ENCODE measurements around the gene IL16. TPM values are rescaled to one million over a fixed set of nuclear protein-coding genes. Genes with fewer than 3 reads are reported as not detected.

The IL16 gene
- total RNA-seq, 2 experiments from 2014 or later = 76.0 to 81.3 TPM

GRCh38 chr15:81209635-81210034, 13.0 kb downstream of the IL16 start:
- TF ChIP-seq CTCF (conservative IDR thresholded peaks at IDR 0.05; ENCODE audit: low read length) = no peak
- TF ChIP-seq EZH2phosphoT487 (IDR thresholded peaks at IDR 0.05; ENCODE audit: borderline replicate concordance, low read depth, low read length) = no peak
- no peaks in the 10 kb centered on the region for H3K4me1 ChIP-seq (ENCODE audit: insufficient read depth, low read length, poor library complexity, severe bottlenecking)
- ChIA-PET POLR2A (no interaction called here), CTCF (ENCODE audit: unreplicated experiment) (no interaction called here)
- intact Hi-C loops (cut with micrococcal nuclease; ENCODE audit: unreplicated experiment) = no loop called here
- no TSS peak for BruUV-seq (replicated peaks)
- H3K79me2 ChIP-seq (ENCODE audit: insufficient read depth, low read depth, low read length) = no peaks in the 10 kb centered on the region
- no peak overlapping the region for H3K4me3 ChIP-seq (ENCODE audit: low read depth, low read length, poor library complexity, severe bottlenecking)
- no peaks in the 10 kb centered on the region for H3K9me2 ChIP-seq (ENCODE audit: insufficient read depth, low read length)
- no peak overlapping the region for H3K27ac ChIP-seq (ENCODE audit: low read depth, low read length, poor library complexity, severe bottlenecking)
- no peaks in the 10 kb centered on the region for H3K36me3 ChIP-seq (ENCODE audit: insufficient read depth, low read length)
- no peaks in the 10 kb centered on the region for H4K20me1 ChIP-seq (ENCODE audit: insufficient read depth, low read length)
- H2AFZ ChIP-seq (ENCODE audit: low read length) = no peak overlapping the region
- H3K9me3 ChIP-seq (ENCODE audit: low read length) = no peaks in the 10 kb centered on the region
- H3K4me2 ChIP-seq (ENCODE audit: low read length) = no peak overlapping the region
- DNase-seq (ENCODE audit: low spot score) = no peak

GRCh38 chr15:81211376-81211775, 14.7 kb downstream of the IL16 start:
- no TSS peak for BruUV-seq (replicated peaks)
- Histone ChIP-seq H3K4me2 (ENCODE audit: low read length) (no peak overlapping the region), H4K20me1 (ENCODE audit: insufficient read depth, low read length) (no peaks in the 10 kb centered on the region), H3K4me3 (ENCODE audit: low read depth, low read length, poor library complexity, severe bottlenecking) (no peak overlapping the region), H3K9me2 (ENCODE audit: insufficient read depth, low read length) (no peaks in the 10 kb centered on the region), H3K27ac (ENCODE audit: low read depth, low read length, poor library complexity, severe bottlenecking) (no peak overlapping the region), H2AFZ (ENCODE audit: low read length) (no peak overlapping the region), H3K4me1 (ENCODE audit: insufficient read depth, low read length, poor library complexity, severe bottlenecking) (no peaks in the 10 kb centered on the region), H3K36me3 (ENCODE audit: insufficient read depth, low read length) (no peaks in the 10 kb centered on the region), H3K9me3 (ENCODE audit: low read length) (no peaks in the 10 kb centered on the region), H3K79me2 (ENCODE audit: insufficient read depth, low read depth, low read length) (no peaks in the 10 kb centered on the region)
- intact Hi-C loops (cut with micrococcal nuclease; ENCODE audit: unreplicated experiment) = no loop called here
- TF ChIP-seq CTCF (conservative IDR thresholded peaks at IDR 0.05; ENCODE audit: low read length) = no peak
- TF ChIP-seq EZH2phosphoT487 (IDR thresholded peaks at IDR 0.05; ENCODE audit: borderline replicate concordance, low read depth, low read length) = no peak
- DNase-seq (ENCODE audit: low spot score) = no peak
- ChIA-PET POLR2A (interaction anchor here (0.7 kb wide), 1 partner anchor 16 kb away, joined by 3 read pairs; no protein-coding TSS in a partner anchor), CTCF (ENCODE audit: unreplicated experiment) (no interaction called here)

- Histone ChIP-seq H2AFZ (ENCODE audit: low read length) (no peak overlapping the region), H3K4me1 (ENCODE audit: insufficient read depth, low read length, poor library complexity, severe bottlenecking) (no peaks in the 10 kb centered on the region), H3K27ac (ENCODE audit: low read depth, low read length, poor library complexity, severe bottlenecking) (no peak overlapping the region), H3K4me2 (ENCODE audit: low read length) (no peak overlapping the region), H3K9me2 (ENCODE audit: insufficient read depth, low read length) (no peaks in the 10 kb centered on the region), H3K36me3 (ENCODE audit: insufficient read depth, low read length) (no peaks in the 10 kb centered on the region), H3K79me2 (ENCODE audit: insufficient read depth, low read depth, low read length) (no peaks in the 10 kb centered on the region), H3K9me3 (ENCODE audit: low read length) (no peaks in the 10 kb centered on the region), H4K20me1 (ENCODE audit: insufficient read depth, low read length) (no peaks in the 10 kb centered on the region), H3K4me3 (ENCODE audit: low read depth, low read length, poor library complexity, severe bottlenecking) (no peak overlapping the region)
- ChIA-PET CTCF (ENCODE audit: unreplicated experiment) (no interaction called here), POLR2A (no interaction called here)
- no peak for TF ChIP-seq EZH2phosphoT487 (IDR thresholded peaks at IDR 0.05; ENCODE audit: borderline replicate concordance, low read depth, low read length)
- no peak for TF ChIP-seq CTCF (conservative IDR thresholded peaks at IDR 0.05; ENCODE audit: low read length)
- DNase-seq (ENCODE audit: low spot score) = no peak
- intact Hi-C loops (cut with micrococcal nuclease; ENCODE audit: unreplicated experiment) = no loop called here
- BruUV-seq (replicated peaks) = no TSS peak
Observed at GRCh38 chr15:81213982-81214381, 17.3 kb downstream of the IL16 start.

All from OCI-LY7 (cell line).